K562 (cell line): Measurements from ENCODE around the gene CCDC138. TPM values are rescaled to one million over a fixed set of nuclear protein-coding genes. Genes with fewer than 3 reads are reported as not detected.

ENCODE experiments used
- ATAC-seq: fragments of 200-7000 bp; cut with Tn5 transposase; 3 replicates; pipeline ENCODE4 v1.9.1; 2020; ENCODE audit warnings: moderate library complexity
- BruUV-seq: library from RNA; stranded (reverse); fragments of 400-500 nt; replicated peaks from 2 replicates; lab custom pipeline; 2021; lab: Mats Ljungman, UMichigan
- CTCF ChIA-PET: fragments of 300-600 bp; formaldehyde crosslinking; extraction: SDS; loops from one replicate; lab custom pipeline; 2021; ENCODE audit warnings: low intra/inter-chr PET ratio; lab: Yijun Ruan, JAX
- POLR2A ChIA-PET: fragments of 300-600, 350-650 bp; sonication (Branson Sonifier 250); formaldehyde crosslinking; extraction: SDS; loops from one replicate; lab custom pipeline; 2021; ENCODE audit warnings: antibody characterized with exemption, inconsistent platforms; lab: Yijun Ruan, JAX
- DNase-seq, 4 experiments: peaks; one replicate each; pipeline versions ENCODE4 v3.0.0 to v3.0.0-alpha.2; 2011 to 2018; ENCODE audit warnings: low spot score in 3 of 4, mixed read lengths in 3 of 4; ENCODE audit errors: extremely low read depth in 1 of 4
- FAIRE-seq: peaks from 2 replicates; lab custom pipeline; 2011; peaks lifted over from hg19 to GRCh38; lab: Jason Lieb, UNC
- H2AFZ ChIP-seq: 2 replicates; pipeline ENCODE4 v1.6.0; 2011; ENCODE audit warnings: low read depth, low read length, control low read depth, inconsistent platforms
- H3K27ac ChIP-seq: fragments of 200-600 bp; 3 replicates; pipeline ENCODE4 v1.8.0; 2011; ENCODE audit warnings: low read depth, mild to moderate bottlenecking, control low read depth, inconsistent platforms, low read length, moderate library complexity, mixed read lengths; ENCODE audit errors: extremely low read depth
- H3K27me3 ChIP-seq, 2 experiments: fragments of 300-600 bp in 1 of 2; 2 replicates in 1 of 2; 3 replicates in 1 of 2; pipeline versions ENCODE4 v1.6.0 to v1.8.0; 2011; ENCODE audit warnings: inconsistent platforms in 2 of 2, low read length in 2 of 2, mild to moderate bottlenecking in 1 of 2, mixed read lengths in 1 of 2, moderate library complexity in 1 of 2; ENCODE audit not compliant: control insufficient read depth in 2 of 2, insufficient read depth in 2 of 2
- H3K36me3 ChIP-seq: fragments of 300-600 bp; 3 replicates; pipeline ENCODE4 v1.8.0; 2011; ENCODE audit warnings: mild to moderate bottlenecking, low read length, inconsistent platforms; ENCODE audit not compliant: control insufficient read depth, insufficient read depth
- H3K4me1 ChIP-seq, 2 experiments: fragments of 200-600 bp in 1 of 2; replicated peaks in 1 of 2; 2 replicates in 1 of 2; 3 replicates in 1 of 2; pipeline versions ENCODE4 v1.5.1 to v1.8.0; 2011; ENCODE audit warnings: inconsistent platforms in 2 of 2, low read length in 2 of 2, mild to moderate bottlenecking in 1 of 2, mixed read lengths in 1 of 2, moderate library complexity in 1 of 2; ENCODE audit not compliant: control insufficient read depth in 2 of 2, insufficient read depth in 2 of 2
- H3K4me2 ChIP-seq: 2 replicates; pipeline ENCODE4 v1.6.1; 2011; ENCODE audit warnings: low read length, control low read depth, inconsistent platforms, mixed read lengths; ENCODE audit not compliant: insufficient read depth
- H3K4me3 ChIP-seq: fragments of 200-600 bp; sonication (generic), shearing (Covaris generic); 2 replicates; pipeline ENCODE4 v1.5.1; 2016; ENCODE audit warnings: control low read depth, inconsistent platforms
- H3K79me2 ChIP-seq: fragments of 200-600 bp; 3 replicates; pipeline ENCODE4 v1.8.0; 2011; ENCODE audit warnings: low read length, inconsistent platforms; ENCODE audit not compliant: control insufficient read depth, insufficient read depth
- H3K9ac ChIP-seq, 2 experiments: 2 replicates each; pipeline versions ENCODE4 v1.6.0 to v1.6.1; 2011; ENCODE audit warnings: low read depth in 2 of 2, low read length in 2 of 2, control low read depth in 1 of 2, inconsistent platforms in 1 of 2, mild to moderate bottlenecking in 1 of 2, mixed read lengths in 1 of 2; ENCODE audit not compliant: insufficient read depth in 1 of 2
- H3K9me1 ChIP-seq: one replicate; pipeline ENCODE4 v1.6.0; 2011; ENCODE audit warnings: inconsistent platforms, mild to moderate bottlenecking, low read length, moderate library complexity; ENCODE audit not compliant: control insufficient read depth, insufficient read depth
- H3K9me3 ChIP-seq: replicated peaks from 2 replicates; pipeline ENCODE4 v1.5.1; 2011; ENCODE audit warnings: low read depth, low read length, inconsistent platforms; ENCODE audit not compliant: control insufficient read depth, insufficient read depth
- H4K20me1 ChIP-seq: replicated peaks from 2 replicates; pipeline ENCODE4 v1.6.1; 2011; ENCODE audit warnings: low read length, inconsistent platforms, mixed read lengths; ENCODE audit not compliant: control insufficient read depth, insufficient read depth
- CBFA2T3 ChIP-seq: fragments of 450-650 bp; IDR thresholded peaks from 2 replicates; pipeline ENCODE4 v1.6.1; 2017
- MCM2 ChIP-seq: fragments of 450-650 bp; IDR thresholded peaks from 2 replicates; pipeline ENCODE4 v1.6.1; 2017; ENCODE audit warnings: low read depth, mild to moderate bottlenecking
- POLR2G ChIP-seq: fragments of 200-400 bp; formaldehyde crosslinking; IDR thresholded peaks from 2 replicates; pipeline ENCODE4 v1.6.1; 2017; ENCODE audit warnings: low read depth, mild to moderate bottlenecking, antibody characterized with exemption, low read length, moderate library complexity
- ZNF408 ChIP-seq: fragments of 250-450 bp; sonication (Bioruptor Pico); IDR thresholded peaks from 2 replicates; pipeline ENCODE4 v1.4.0; 2020; ENCODE audit warnings: low read depth, mild to moderate bottlenecking, moderate library complexity
- WGBS: fragments of 100-300 bp; shearing (Covaris generic); methylation state at CpG from one replicate; pipeline ENCODE4 v1.1.6; 2016; ENCODE audit warnings: low coverage, mixed read lengths; ENCODE audit not compliant: insufficient coverage; ENCODE audit errors: missing lambda C conversion rate; 5-methylcytosine and 5-hydroxymethylcytosine counted together
- in situ Hi-C: fragments of 300-500 bp; cut with MboI; formaldehyde crosslinking; loops from 4 replicates; pipeline ENCODE4 v1.15.0; 2018; ENCODE audit warnings: inconsistent platforms, mixed read lengths
- intact Hi-C: fragments of 100-400 bp; cut with micrococcal nuclease; formaldehyde crosslinking; loops from 2 replicates; pipeline ENCODE4 v1.14.2; 2022
- polyA plus RNA-seq, 8 experiments: library from polyadenylated mRNA; depleted of rRNA in 4 of 8; stranded (reverse) in 5 of 8; unstranded in 3 of 8; fragments of >200 nt; fragmentation: Nextera tagmentation in 2 of 8; fragmentation: Illumina TruSeq in 1 of 8; extraction: Ambion mirVana in 2 of 8; extraction: Trizol in 1 of 8; gene quantifications; 2 replicates each; pipeline versions ENCODE4 v1.2.1 to v1.2.3, GENCODE V29; 2011 to 2014; ENCODE audit warnings: inconsistent platforms in 1 of 8, missing spikeins in 1 of 8
- total RNA-seq, 7 experiments: library from RNA; depleted of rRNA in 6 of 7; stranded (reverse); fragments of >200 nt in 6 of 7; fragmentation: Illumina TruSeq in 2 of 7; extraction: Trizol in 2 of 7; gene quantifications; 2 replicates each; pipeline versions ENCODE4 v1.2.1 to v1.2.3, GENCODE V29; 2011 to 2021; ENCODE audit warnings: low replicate concordance in 1 of 7
- TF ChIP-seq, protein P1 (sequence below): fragments of 250-450 bp; sonication (Bioruptor Pico); IDR thresholded peaks from 2 replicates; pipeline ENCODE4 v1.4.0; 2020; ENCODE audit warnings: mild to moderate bottlenecking, moderate library complexity, borderline replicate concordance
- TF ChIP-seq, protein P2 (sequence below): IDR thresholded peaks from 2 replicates; pipeline ENCODE4 v1.6.1; 2011; ENCODE audit not compliant: insufficient read length; ENCODE audit errors: extremely low read depth
- TF ChIP-seq, protein P3 (sequence below): sonication (generic); formaldehyde crosslinking; IDR thresholded peaks from 2 replicates; pipeline ENCODE4 v1.5.0; 2020; ENCODE audit warnings: missing genetic modification reagents

The CCDC138 gene
- total and polyA plus RNA-seq, 9 of the 15 experiments (the other 6 are each of a cell fraction or from before 2014, with no cell fraction given) = 17.5 to 44.6 (median 26.7) TPM

DNA sequence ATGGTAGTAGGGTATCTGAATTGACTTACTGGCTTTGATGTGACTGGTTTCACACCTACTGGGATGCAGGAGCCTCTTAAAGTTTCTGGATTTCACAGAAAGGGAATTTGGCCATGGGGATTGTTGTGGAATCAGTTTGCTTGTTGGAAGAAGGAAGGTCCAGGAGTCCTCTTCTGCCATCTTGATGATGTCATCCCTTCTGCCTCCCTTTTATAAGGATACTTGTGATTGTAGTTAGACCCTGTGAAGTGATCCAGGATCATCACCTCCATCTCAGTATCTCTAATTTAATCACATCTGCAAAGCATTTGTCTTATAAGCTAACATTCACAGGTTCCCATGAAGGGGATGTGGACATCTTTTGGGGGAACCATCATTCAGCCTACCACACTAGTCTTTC lies 79.5 kb downstream of the CCDC138 start (continued):
- TF ChIP-seq, protein P1, sequence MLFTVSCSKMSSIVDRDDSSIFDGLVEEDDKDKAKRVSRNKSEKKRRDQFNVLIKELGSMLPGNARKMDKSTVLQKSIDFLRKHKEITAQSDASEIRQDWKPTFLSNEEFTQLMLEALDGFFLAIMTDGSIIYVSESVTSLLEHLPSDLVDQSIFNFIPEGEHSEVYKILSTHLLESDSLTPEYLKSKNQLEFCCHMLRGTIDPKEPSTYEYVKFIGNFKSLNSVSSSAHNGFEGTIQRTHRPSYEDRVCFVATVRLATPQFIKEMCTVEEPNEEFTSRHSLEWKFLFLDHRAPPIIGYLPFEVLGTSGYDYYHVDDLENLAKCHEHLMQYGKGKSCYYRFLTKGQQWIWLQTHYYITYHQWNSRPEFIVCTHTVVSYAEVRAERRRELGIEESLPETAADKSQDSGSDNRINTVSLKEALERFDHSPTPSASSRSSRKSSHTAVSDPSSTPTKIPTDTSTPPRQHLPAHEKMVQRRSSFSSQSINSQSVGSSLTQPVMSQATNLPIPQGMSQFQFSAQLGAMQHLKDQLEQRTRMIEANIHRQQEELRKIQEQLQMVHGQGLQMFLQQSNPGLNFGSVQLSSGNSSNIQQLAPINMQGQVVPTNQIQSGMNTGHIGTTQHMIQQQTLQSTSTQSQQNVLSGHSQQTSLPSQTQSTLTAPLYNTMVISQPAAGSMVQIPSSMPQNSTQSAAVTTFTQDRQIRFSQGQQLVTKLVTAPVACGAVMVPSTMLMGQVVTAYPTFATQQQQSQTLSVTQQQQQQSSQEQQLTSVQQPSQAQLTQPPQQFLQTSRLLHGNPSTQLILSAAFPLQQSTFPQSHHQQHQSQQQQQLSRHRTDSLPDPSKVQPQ (CRISPR knock-in tag) = no peak
- TF ChIP-seq ZNF408 = no peak
- TF ChIP-seq, protein P2, sequence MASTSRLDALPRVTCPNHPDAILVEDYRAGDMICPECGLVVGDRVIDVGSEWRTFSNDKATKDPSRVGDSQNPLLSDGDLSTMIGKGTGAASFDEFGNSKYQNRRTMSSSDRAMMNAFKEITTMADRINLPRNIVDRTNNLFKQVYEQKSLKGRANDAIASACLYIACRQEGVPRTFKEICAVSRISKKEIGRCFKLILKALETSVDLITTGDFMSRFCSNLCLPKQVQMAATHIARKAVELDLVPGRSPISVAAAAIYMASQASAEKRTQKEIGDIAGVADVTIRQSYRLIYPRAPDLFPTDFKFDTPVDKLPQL = no peak
- TF ChIP-seq, protein P3, sequence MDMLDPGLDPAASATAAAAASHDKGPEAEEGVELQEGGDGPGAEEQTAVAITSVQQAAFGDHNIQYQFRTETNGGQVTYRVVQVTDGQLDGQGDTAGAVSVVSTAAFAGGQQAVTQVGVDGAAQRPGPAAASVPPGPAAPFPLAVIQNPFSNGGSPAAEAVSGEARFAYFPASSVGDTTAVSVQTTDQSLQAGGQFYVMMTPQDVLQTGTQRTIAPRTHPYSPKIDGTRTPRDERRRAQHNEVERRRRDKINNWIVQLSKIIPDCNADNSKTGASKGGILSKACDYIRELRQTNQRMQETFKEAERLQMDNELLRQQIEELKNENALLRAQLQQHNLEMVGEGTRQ (CRISPR knock-in tag) = no peak

DNA sequence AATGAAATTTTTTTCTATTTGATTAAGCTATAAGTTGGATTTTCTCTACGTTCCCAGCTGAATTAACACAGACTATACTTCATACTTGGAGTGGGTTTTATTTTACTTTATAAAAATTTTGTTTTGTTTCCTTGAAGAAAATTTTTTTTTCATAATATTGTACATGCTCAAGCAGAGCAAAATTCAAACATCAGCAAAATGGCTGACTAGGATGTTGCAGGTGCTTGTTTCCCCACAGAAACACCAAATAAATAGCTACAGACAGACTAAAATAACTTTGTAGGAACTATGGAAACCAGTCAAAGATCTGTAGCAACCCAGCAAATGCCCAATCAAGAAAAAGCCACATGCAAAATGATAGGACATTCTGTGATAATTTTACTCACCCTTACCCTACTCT lies 82.3 kb downstream of the CCDC138 start:
- intact Hi-C loops (no loop called here), in situ Hi-C loops (no loop called here)
- Histone ChIP-seq H3K27me3 (no peaks in the 10 kb centered on the region), H3K79me2 (no peaks in the 10 kb centered on the region), H4K20me1 (no peaks in the 10 kb centered on the region), H3K9me1 (no peaks in the 10 kb centered on the region), H2AFZ (no peak overlapping the region), H3K4me3 (no peak overlapping the region), H3K36me3 (peaks cover 31% of the 10 kb centered on the region; the same call in 2 of the 3 replicates), H3K27ac (no peak overlapping the region), H3K4me1 (no peaks in the 10 kb centered on the region), H3K9me3 (peaks cover 8% of the 10 kb centered on the region), H3K4me2 (no peak overlapping the region), H3K9ac (no peak overlapping the region)
- WGBS = 94% methylated on average over 1 of the region's 1 CpG
- POLR2A ChIA-PET = no interaction called here
- CTCF ChIA-PET = interaction anchor here (0.5 kb wide), 1 partner anchor 10 kb away, joined by 3 read pairs; no protein-coding TSS in a partner anchor
- no TSS peak for BruUV-seq
- no peak for ATAC-seq
- no peak for DNase-seq
- FAIRE-seq = no peak
- no peak for TF ChIP-seq CBFA2T3
- TF ChIP-seq MCM2 = no peak
- no peak for TF ChIP-seq POLR2G
